Measurements from ENCODE around the gene STARD5. TPM values are rescaled to one million over a fixed set of nuclear protein-coding genes. Genes with fewer than 3 reads are reported as not detected.

Gene STARD5
- total RNA-seq, 1 experiment from 2014 or later, result 2.3 TPM

GRCh38 chr15:81289910-81290309, 34.0 kb downstream of the STARD5 start:
- H3K27me3 Mint-ChIP-seq (ENCODE audit: low read depth), result peaks cover 11% of the 10 kb centered on the region
- no peak overlapping the region for H4K8ac ChIP-seq (replicated peaks; ENCODE audit: insufficient read length, low read depth, low read length)
- no CpG with 5 or more reads among the region's 4 CpGs for WGBS (ENCODE audit: extremely low coverage, insufficient read length, low lambda C conversion rate)

More at GRCh38 chr15:81289910-81290309, 34.0 kb downstream of the STARD5 start:
- Histone ChIP-seq H2AK5ac (ENCODE audit: insufficient read length, low read length) (no peak overlapping the region), H3K23me2 (ENCODE audit: insufficient read length, low read depth, low read length, poor library complexity, severe bottlenecking) (no peaks in the 10 kb centered on the region), H3K9me3 (ENCODE audit: control insufficient read depth, low read depth, low read length) (no peaks in the 10 kb centered on the region), H3K56ac (ENCODE audit: insufficient read length, low read depth, low read length) (no peak overlapping the region), H2BK120ac (ENCODE audit: low read depth, low read length, poor library complexity, severe bottlenecking) (no peak overlapping the region), H3K18ac (ENCODE audit: insufficient read length, low read depth, low read length) (no peak overlapping the region), H3K14ac (ENCODE audit: insufficient read depth, low read length) (no peak overlapping the region), H3K27me3 (ENCODE audit: insufficient read depth, low read length) (no peaks in the 10 kb centered on the region), H3T11ph (ENCODE audit: low read length) (no peak overlapping the region), H2BK15ac (ENCODE audit: low read depth, low read length) (no peak overlapping the region), H3K4me2 (ENCODE audit: insufficient read depth, insufficient read length, low read length) (no peak overlapping the region), H3K79me2 (ENCODE audit: insufficient read depth, low read length) (no peaks in the 10 kb centered on the region), H3K4ac (ENCODE audit: low read depth, low read length) (no peak overlapping the region), H4K5ac (ENCODE audit: insufficient read length, low read depth, low read length) (no peak overlapping the region), H2BK5ac (ENCODE audit: insufficient read length, low read length) (no peak overlapping the region), H3K23ac (ENCODE audit: insufficient read length, low read depth, low read length) (no peak overlapping the region), H4K20me1 (ENCODE audit: control insufficient read depth, insufficient read depth, insufficient read length) (no peaks in the 10 kb centered on the region), H3K79me1 (ENCODE audit: insufficient read depth, low read depth, low read length, poor library complexity, severe bottlenecking) (no peaks in the 10 kb centered on the region), H3K9ac (ENCODE audit: extremely low read depth, insufficient read length, low read length) (no peak overlapping the region), H2AFZ (ENCODE audit: low read length) (no peak overlapping the region), H4K91ac (ENCODE audit: insufficient read length, low read depth, low read length) (no peak overlapping the region), H2BK12ac (ENCODE audit: insufficient read length, low read depth, low read length) (no peak overlapping the region), H3K27ac (ENCODE audit: insufficient read length, low read depth, low read length) (no peak overlapping the region), H2BK20ac (ENCODE audit: low read depth, low read length, poor library complexity, severe bottlenecking) (no peak overlapping the region), H3K4me1 (ENCODE audit: insufficient read depth, low read length) (no peaks in the 10 kb centered on the region)
- Mint-ChIP-seq H3K4me3 (no peak overlapping the region), H3K4me1 (peaks cover 7 to 13% of the 10 kb centered on the region in 2 experiments), H3K9me3 (no peaks in the 10 kb centered on the region), H3K27ac (no peak overlapping the region), H3K36me3 (ENCODE audit: insufficient read depth in 1 of 3, low read depth in 3 of 3) (no peaks in the 10 kb centered on the region)
- no peak for TF ChIP-seq CTCF (conservative IDR thresholded peaks at IDR 0.05)
- DNase-seq, result no peak
